ENCODE data around the gene ERBB4. TPM values are rescaled to one million over a fixed set of nuclear protein-coding genes. Genes with fewer than 3 reads are reported as not detected.

The ERBB4 gene
- total RNA-seq, 2 experiments from 2014 or later = not detected

- DNase-seq (ENCODE audit: low spot score) = no peak
- no peaks in the 10 kb centered on the region for H3K9me3 ChIP-seq (ENCODE audit: low read length)
- POLR2A ChIA-PET = no interaction called here
- no peak overlapping the region for H3K4me2 ChIP-seq (ENCODE audit: low read length)
- CTCF ChIA-PET (ENCODE audit: unreplicated experiment) = no interaction called here
- H4K20me1 ChIP-seq (ENCODE audit: insufficient read depth, low read length) = no peaks in the 10 kb centered on the region
- BruUV-seq (replicated peaks) = no TSS peak
- no peaks in the 10 kb centered on the region for H3K79me2 ChIP-seq (ENCODE audit: insufficient read depth, low read depth, low read length)
- no peak overlapping the region for H2AFZ ChIP-seq (ENCODE audit: low read length)
- TF ChIP-seq CTCF (conservative IDR thresholded peaks at IDR 0.05; ENCODE audit: low read length) (no peak), EZH2phosphoT487 (IDR thresholded peaks at IDR 0.05; ENCODE audit: borderline replicate concordance, low read depth, low read length) (no peak)
- H3K36me3 ChIP-seq (ENCODE audit: insufficient read depth, low read length) = no peaks in the 10 kb centered on the region
- H3K27ac ChIP-seq (ENCODE audit: low read depth, low read length, poor library complexity, severe bottlenecking) = no peak overlapping the region
- H3K9me2 ChIP-seq (ENCODE audit: insufficient read depth, low read length) = no peaks in the 10 kb centered on the region
- intact Hi-C loops (cut with micrococcal nuclease; ENCODE audit: unreplicated experiment) = no loop called here
- no peaks in the 10 kb centered on the region for H3K4me1 ChIP-seq (ENCODE audit: insufficient read depth, low read length, poor library complexity, severe bottlenecking)
- H3K4me3 ChIP-seq (ENCODE audit: low read depth, low read length, poor library complexity, severe bottlenecking) = no peak overlapping the region
Observed at GRCh38 chr2:211901226-211901846, 637.3 kb downstream of the ERBB4 start.

- no peak overlapping the region for H2AFZ ChIP-seq (ENCODE audit: low read length)
- no peak for DNase-seq (ENCODE audit: low spot score)
- no peaks in the 10 kb centered on the region for H4K20me1 ChIP-seq (ENCODE audit: insufficient read depth, low read length)
- ChIA-PET POLR2A (no interaction called here), CTCF (ENCODE audit: unreplicated experiment) (no interaction called here)
- H3K9me3 ChIP-seq (ENCODE audit: low read length) = no peaks in the 10 kb centered on the region
- no peaks in the 10 kb centered on the region for H3K79me2 ChIP-seq (ENCODE audit: insufficient read depth, low read depth, low read length)
- H3K36me3 ChIP-seq (ENCODE audit: insufficient read depth, low read length) = no peaks in the 10 kb centered on the region
- H3K4me3 ChIP-seq (ENCODE audit: low read depth, low read length, poor library complexity, severe bottlenecking) = no peak overlapping the region
- no peak for TF ChIP-seq EZH2phosphoT487 (IDR thresholded peaks at IDR 0.05; ENCODE audit: borderline replicate concordance, low read depth, low read length)
- TF ChIP-seq CTCF (conservative IDR thresholded peaks at IDR 0.05; ENCODE audit: low read length) = no peak
- intact Hi-C loops (cut with micrococcal nuclease; ENCODE audit: unreplicated experiment) = no loop called here
- H3K4me2 ChIP-seq (ENCODE audit: low read length) = no peak overlapping the region
- BruUV-seq (replicated peaks) = no TSS peak
- H3K27ac ChIP-seq (ENCODE audit: low read depth, low read length, poor library complexity, severe bottlenecking) = no peak overlapping the region
- H3K4me1 ChIP-seq (ENCODE audit: insufficient read depth, low read length, poor library complexity, severe bottlenecking) = no peaks in the 10 kb centered on the region
- no peaks in the 10 kb centered on the region for H3K9me2 ChIP-seq (ENCODE audit: insufficient read depth, low read length)
Observed at GRCh38 chr2:211900518-211900917, 638.1 kb downstream of the ERBB4 start.

GRCh38 chr2:211900000-211900399, 638.6 kb downstream of the ERBB4 start:
- POLR2A ChIA-PET = no interaction called here
- Histone ChIP-seq H3K4me2 (ENCODE audit: low read length) (no peak overlapping the region), H3K4me1 (ENCODE audit: insufficient read depth, low read length, poor library complexity, severe bottlenecking) (no peaks in the 10 kb centered on the region), H2AFZ (ENCODE audit: low read length) (no peak overlapping the region), H3K9me3 (ENCODE audit: low read length) (no peaks in the 10 kb centered on the region), H3K4me3 (ENCODE audit: low read depth, low read length, poor library complexity, severe bottlenecking) (no peak overlapping the region), H3K79me2 (ENCODE audit: insufficient read depth, low read depth, low read length) (no peaks in the 10 kb centered on the region), H3K27ac (ENCODE audit: low read depth, low read length, poor library complexity, severe bottlenecking) (no peak overlapping the region), H3K36me3 (ENCODE audit: insufficient read depth, low read length) (no peaks in the 10 kb centered on the region), H4K20me1 (ENCODE audit: insufficient read depth, low read length) (no peaks in the 10 kb centered on the region), H3K9me2 (ENCODE audit: insufficient read depth, low read length) (no peaks in the 10 kb centered on the region)
- BruUV-seq (replicated peaks) = no TSS peak
- TF ChIP-seq CTCF (conservative IDR thresholded peaks at IDR 0.05; ENCODE audit: low read length) (no peak), EZH2phosphoT487 (IDR thresholded peaks at IDR 0.05; ENCODE audit: borderline replicate concordance, low read depth, low read length) (no peak)
- DNase-seq (ENCODE audit: low spot score) = no peak
- intact Hi-C loops (cut with micrococcal nuclease; ENCODE audit: unreplicated experiment) = no loop called here
- CTCF ChIA-PET (ENCODE audit: unreplicated experiment) = no interaction called here
